Germinal center (tissue), 1 donor: ENCODE data around the gene CACNA1G.

Source experiments
- DNase-seq: peaks from one replicate; pipeline ENCODE4 v3.0.0; 2012; ENCODE audit warnings: mixed read lengths, low spot score

CACNA1G gene

GRCh38 chr17:50613007-50613992 lies 52.8 kb downstream of the CACNA1G start:
- DNase-seq = no peak

- no peak for DNase-seq
Measured at GRCh38 chr17:50614471-50615051, 54.0 kb downstream of the CACNA1G start.

- no peak for DNase-seq
Measured at GRCh38 chr17:50615828-50616227, 55.3 kb downstream of the CACNA1G start.

GRCh38 chr17:50618300-50618699 lies 57.8 kb downstream of the CACNA1G start:
- DNase-seq = no peak

- DNase-seq = no peak
Measured at GRCh38 chr17:50618941-50619340, 58.4 kb downstream of the CACNA1G start.

GRCh38 chr17:50619489-50619888 lies 59.0 kb downstream of the CACNA1G start:
- no peak for DNase-seq

- DNase-seq = no peak
Measured at GRCh38 chr17:50620237-50620636, 59.7 kb downstream of the CACNA1G start.

GRCh38 chr17:50620858-50621257 lies 60.3 kb downstream of the CACNA1G start:
- no peak for DNase-seq

GRCh38 chr17:50621574-50622031 lies 61.1 kb downstream of the CACNA1G start:
- no peak for DNase-seq

- DNase-seq = no peak
Measured at GRCh38 chr17:50624321-50624934, 63.9 kb downstream of the CACNA1G start.

GRCh38 chr17:50625032-50625871 lies 64.7 kb downstream of the CACNA1G start:
- DNase-seq = no peak

GRCh38 chr17:50626037-50626574 lies 65.6 kb downstream of the CACNA1G start:
- DNase-seq = peak; percentile 63

GRCh38 chr17:50627036-50627781 lies 66.7 kb downstream of the CACNA1G start:
- no peak for DNase-seq

- no peak for DNase-seq
Measured at GRCh38 chr17:50627782-50628601, 67.5 kb downstream of the CACNA1G start.

GRCh38 chr17:50629902-50630301 lies 69.4 kb downstream of the CACNA1G start:
- DNase-seq = no peak

GRCh38 chr17:50630524-50631194 lies 70.1 kb downstream of the CACNA1G start:
- peak; percentile 82 for DNase-seq

GRCh38 chr17:50631195-50631907 lies 70.8 kb downstream of the CACNA1G start:
- no peak for DNase-seq

- no peak for DNase-seq
Measured at GRCh38 chr17:50631908-50632571, 71.5 kb downstream of the CACNA1G start.
